Measurements from ENCODE around the gene GPR68.

DNA sequence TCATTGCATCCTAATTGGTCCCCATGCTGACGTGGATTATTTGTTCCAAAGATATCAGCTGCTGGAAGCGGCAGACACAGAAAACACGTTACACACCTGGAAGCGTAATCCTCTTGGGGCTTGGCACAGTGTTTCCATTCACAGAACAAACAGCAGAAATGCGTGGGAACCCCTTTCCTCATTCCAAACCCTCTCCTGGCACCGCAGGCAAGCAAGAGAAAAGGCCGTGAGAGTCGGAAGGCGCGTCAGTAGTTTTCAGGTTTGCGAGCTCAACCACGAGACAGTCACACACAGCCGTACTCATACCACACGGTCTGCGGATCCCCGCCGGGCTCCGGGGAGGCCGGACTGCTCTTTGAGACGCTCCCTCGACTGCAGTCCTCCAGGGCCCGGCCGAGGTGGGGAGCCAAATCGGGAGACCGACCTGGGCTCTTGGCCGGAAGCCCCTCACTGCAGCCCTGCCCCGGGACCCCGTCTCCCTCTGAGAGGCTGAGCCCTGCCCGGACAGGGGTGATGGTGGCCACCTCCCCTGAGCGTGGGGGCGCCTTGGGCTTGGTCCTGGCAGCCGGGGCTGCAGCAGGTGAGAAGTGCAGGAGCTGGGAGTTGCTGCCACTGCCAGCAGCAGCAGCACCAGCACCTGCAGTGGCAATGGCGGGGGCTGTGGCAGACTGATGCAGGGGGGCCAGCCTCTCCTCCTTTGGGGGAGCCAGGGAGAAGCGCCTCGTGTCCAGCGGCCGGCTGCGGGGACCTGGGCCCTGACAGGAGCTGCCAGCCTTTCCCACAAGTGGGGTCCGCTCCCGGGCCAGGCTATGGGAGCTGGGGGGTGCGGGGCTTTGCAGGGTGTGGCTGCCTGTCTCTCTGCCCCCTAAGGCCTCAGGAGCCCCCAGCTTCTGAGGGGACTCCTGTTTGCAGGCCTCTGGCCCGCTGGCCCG is 28.1 kb upstream of the GPR68 start:
- no peak for TF ChIP-seq POLR2A (IDR thresholded peaks at IDR 0.05)
- TF ChIP-seq CTCF (IDR thresholded peaks at IDR 0.05 in 8 of 11, conservative IDR thresholded peaks at IDR 0.05 in 3 of 11) = no peak
- peak in 1 of 3 donors; percentile 56 for TF ChIP-seq POLR2AphosphoS5 (IDR thresholded peaks at IDR 0.05)
